Mucosa of descending colon (tissue), 3 donors: ENCODE data around the gene PLEKHA6. TPM values are rescaled to one million over a fixed set of nuclear protein-coding genes. Genes with fewer than 3 reads are reported as not detected.

ENCODE experiments used
- ATAC-seq: fragments of 200-7000 bp; cut with Tn5 transposase; one replicate; pipeline ENCODE4 v1.9.1; 2020; ENCODE audit warnings: mild to moderate bottlenecking, moderate library complexity
- DNase-seq, 3 donors: peaks; one replicate each; pipeline ENCODE4 v3.0.0-alpha.2; 2020
- H3K36me3 ChIP-seq: fragments of 200-600 bp; one replicate; pipeline ENCODE4 v1.8.0; 2021; ENCODE audit warnings: low read depth, mild to moderate bottlenecking
- H3K4me1 ChIP-seq: fragments of 200-600 bp; one replicate; pipeline ENCODE4 v1.8.0; 2021; ENCODE audit warnings: low read depth, mild to moderate bottlenecking
- H3K4me3 ChIP-seq: fragments of 200-600 bp; one replicate; pipeline ENCODE4 v1.8.0; 2021; ENCODE audit warnings: mild to moderate bottlenecking
- H3K9me3 ChIP-seq: fragments of 200-600 bp; one replicate; pipeline ENCODE4 v1.8.0; 2021; ENCODE audit warnings: mild to moderate bottlenecking
- intact Hi-C, 2 donors: fragments of 100-400 bp; cut with DNase I in 1 of 2; cut with micrococcal nuclease in 1 of 2; formaldehyde crosslinking; loops; one replicate each; pipeline versions ENCODE4 v1.11.0 to v1.11.1; 2022; cut with DNase I, micrococcal nuclease
- total RNA-seq, 3 donors: library from RNA; stranded (reverse); fragmentation: NEBNext Ultra II Directional in 2 of 3; extraction: Animal tissue kit (Norgen Biotek cat#: 25700) in 2 of 3; gene quantifications; one replicate each; pipeline versions ENCODE4 v1.2.1 to v1.2.4, GENCODE V29; 2021 to 2023
- TF ChIP-seq, protein P1 (sequence below): fragments of 200-600 bp; IDR thresholded peaks from one replicate; pipeline ENCODE4 v1.8.0; 2022; ENCODE audit warnings: antibody characterized with exemption, mild to moderate bottlenecking
- donor health status: DM: no; HTN: no; CAD: no; lungs with moderate emphysema.
- donor health status: DM: no; HTN: no; CAD: no.
- donor health status: DM: no; HTN: yes; CAD: no.

The PLEKHA6 gene
- total RNA-seq, 3 donors from 2014 or later, result 82.4 to 154 (median 115) TPM

DNA sequence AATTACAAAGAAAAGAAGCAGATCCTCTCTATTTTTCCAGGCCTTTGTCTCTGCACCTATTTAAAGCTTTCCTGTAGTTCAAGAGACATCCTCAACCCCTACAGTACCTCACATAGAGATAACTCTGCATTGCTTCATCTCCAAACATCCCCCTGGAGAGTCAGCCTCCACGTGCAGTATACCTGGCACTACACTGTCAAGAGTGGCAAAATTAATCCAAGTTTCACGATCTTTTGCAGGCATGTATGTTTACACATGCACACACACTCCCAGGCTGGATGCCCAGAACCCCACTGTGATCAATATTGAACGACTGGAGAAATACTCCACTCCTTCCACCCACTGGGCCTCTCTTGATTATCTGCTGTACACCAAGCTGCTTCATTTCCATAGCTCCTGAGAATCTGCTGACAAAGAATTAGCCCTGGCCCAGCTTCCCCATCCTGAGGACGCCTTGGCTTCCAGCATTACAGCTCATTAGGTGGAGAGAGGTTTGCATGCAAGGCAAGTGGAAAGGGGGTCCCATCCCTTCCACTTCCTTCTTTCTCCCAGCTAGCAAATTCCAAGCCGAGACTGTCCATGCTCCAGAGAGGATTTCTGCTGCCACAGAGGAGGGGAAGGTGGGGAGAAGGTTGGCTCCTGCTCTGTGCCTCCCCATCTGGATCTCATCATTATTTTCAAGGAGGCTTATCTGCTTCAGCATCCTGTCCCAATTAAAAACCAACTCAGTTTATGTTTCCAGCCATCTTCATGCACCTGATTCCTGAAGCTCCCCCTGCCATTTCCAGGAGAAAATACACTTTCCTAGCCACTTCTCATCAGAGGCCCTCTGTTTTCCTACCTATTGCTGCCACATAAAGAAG lies 79.4 kb downstream of the PLEKHA6 start:
- intact Hi-C loops, result no loop called here
- no peak for ATAC-seq
- no peak for DNase-seq
- no peak overlapping the region for H3K4me3 ChIP-seq
- H3K36me3 ChIP-seq, result no peaks in the 10 kb centered on the region
- no peaks in the 10 kb centered on the region for H3K9me3 ChIP-seq
- H3K4me1 ChIP-seq, result peaks cover 8% of the 10 kb centered on the region
- TF ChIP-seq, protein P1, sequence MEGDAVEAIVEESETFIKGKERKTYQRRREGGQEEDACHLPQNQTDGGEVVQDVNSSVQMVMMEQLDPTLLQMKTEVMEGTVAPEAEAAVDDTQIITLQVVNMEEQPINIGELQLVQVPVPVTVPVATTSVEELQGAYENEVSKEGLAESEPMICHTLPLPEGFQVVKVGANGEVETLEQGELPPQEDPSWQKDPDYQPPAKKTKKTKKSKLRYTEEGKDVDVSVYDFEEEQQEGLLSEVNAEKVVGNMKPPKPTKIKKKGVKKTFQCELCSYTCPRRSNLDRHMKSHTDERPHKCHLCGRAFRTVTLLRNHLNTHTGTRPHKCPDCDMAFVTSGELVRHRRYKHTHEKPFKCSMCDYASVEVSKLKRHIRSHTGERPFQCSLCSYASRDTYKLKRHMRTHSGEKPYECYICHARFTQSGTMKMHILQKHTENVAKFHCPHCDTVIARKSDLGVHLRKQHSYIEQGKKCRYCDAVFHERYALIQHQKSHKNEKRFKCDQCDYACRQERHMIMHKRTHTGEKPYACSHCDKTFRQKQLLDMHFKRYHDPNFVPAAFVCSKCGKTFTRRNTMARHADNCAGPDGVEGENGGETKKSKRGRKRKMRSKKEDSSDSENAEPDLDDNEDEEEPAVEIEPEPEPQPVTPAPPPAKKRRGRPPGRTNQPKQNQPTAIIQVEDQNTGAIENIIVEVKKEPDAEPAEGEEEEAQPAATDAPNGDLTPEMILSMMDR, result no peak

DNA sequence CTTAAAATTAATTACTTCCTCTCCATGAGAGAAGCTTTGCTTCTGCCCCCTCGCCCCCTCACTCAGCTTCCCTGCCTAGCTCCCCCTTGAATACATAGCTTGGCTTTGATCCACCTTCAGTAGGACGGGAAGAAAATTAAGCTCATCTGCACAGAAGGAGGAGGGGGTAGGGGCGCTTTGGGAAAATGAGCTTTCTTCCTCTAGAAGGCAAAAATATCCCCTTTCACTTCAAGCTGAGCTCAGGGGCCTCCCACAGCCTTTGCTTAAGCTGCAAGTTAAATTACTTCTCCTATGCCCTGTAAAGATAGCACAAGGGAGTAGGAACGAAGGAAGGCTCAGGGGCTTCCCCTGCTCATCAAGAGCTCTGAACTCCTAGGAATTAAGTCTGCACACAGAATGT lies 80.8 kb downstream of the PLEKHA6 start:
- DNase-seq (no peak), ATAC-seq (no peak)
- TF ChIP-seq, protein P1, result no peak
- Histone ChIP-seq H3K36me3 (peaks cover 3% of the 10 kb centered on the region), H3K4me1 (peaks cover 5% of the 10 kb centered on the region), H3K4me3 (no peak overlapping the region), H3K9me3 (no peaks in the 10 kb centered on the region)
- intact Hi-C loops, result no loop called here

DNA sequence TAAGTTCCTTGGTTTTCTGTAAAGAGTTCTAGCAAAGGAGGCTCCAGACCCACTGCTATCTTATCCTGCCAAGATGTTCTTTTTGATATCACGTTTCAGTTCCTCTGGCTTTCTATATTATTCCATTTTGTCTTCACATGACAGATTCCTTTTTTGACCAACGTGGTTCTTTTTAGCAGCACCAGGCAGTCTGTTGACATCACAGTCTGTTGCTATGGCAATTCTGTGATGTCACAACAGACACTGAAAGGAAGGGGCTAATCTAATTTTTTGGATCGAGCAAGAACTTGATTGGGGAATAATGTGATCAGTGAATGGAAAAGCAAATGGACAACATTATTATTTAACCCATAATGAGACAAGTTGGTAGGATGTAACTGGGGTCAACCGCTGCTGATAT lies 81.5 kb downstream of the PLEKHA6 start:
- no peak for ATAC-seq
- TF ChIP-seq, protein P1, result no peak
- intact Hi-C loops, result no loop called here
- no peaks in the 10 kb centered on the region for H3K9me3 ChIP-seq
- no peak for DNase-seq
- H3K4me3 ChIP-seq, result no peak overlapping the region
- H3K4me1 ChIP-seq, result peaks cover under 1% of the 10 kb centered on the region
- H3K36me3 ChIP-seq, result peaks cover 3% of the 10 kb centered on the region

DNA sequence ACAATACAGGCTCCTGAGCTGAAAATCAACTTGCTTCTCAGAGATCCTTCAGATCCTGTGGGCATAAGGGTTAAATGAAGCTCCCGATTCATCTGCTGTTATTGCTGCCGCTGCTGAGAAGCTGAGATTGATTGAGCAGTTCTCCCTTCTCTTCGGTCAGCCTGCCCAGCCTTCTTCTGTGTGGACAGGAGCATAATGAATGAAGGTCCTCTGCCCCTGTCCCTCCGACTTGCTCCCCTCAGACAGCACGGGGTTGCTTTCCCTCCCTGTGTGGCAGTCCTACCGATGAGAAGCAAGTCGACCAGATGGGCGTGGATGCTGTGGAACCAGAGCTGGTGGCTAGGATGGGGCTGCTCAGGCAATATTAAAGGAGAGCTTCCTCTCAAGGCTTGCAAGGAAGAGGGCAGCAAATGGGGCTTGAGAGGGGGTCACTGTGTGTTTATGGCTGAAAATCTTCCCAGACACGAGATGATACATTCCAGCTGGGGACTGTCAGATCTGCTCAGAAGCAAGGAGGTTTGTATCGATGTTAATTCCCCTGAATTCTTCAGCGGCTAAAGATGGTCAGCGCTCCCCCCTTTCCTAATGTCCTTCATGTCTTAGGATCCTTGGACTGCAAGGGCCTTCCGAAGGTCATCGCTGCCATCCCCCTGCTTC lies 82.0 kb downstream of the PLEKHA6 start:
- intact Hi-C loops, result no loop called here

DNA sequence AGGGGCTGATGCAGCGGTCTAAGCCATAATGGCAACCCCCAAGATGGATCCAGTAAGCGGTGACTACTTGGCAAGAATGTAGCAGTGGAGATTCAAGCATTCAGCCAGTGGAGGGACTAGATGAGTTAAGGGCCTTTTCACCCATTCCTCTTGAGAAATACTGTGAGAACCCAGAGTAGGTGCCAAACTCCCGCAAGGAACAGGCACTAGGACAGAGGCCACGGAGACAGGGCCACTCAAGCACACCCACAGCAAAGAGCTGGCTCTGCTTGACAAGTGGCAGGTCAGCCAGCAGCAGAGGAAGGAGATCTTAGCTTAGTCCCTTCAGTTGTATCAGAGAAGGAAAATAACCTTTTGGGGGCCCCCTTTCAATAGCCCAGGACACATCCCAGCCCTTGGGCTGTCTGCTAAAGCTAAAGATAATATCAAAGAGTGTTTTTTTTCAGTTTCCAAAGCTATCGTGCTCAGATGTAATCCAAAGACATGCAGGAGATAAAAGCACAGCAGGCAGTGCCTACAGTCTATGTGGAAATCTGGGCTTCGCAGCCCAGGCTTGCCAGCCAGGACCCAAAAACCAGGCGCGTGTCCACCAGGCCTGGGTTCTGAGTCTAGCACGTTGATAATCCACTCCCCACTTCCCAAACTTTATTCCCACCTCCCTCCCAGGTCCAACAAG lies 83.9 kb downstream of the PLEKHA6 start:
- ATAC-seq (no peak), DNase-seq (no peak)
- intact Hi-C loops, result no loop called here
- TF ChIP-seq, protein P1, result no peak
- Histone ChIP-seq H3K4me3 (no peak overlapping the region), H3K4me1 (no peaks in the 10 kb centered on the region), H3K9me3 (no peaks in the 10 kb centered on the region), H3K36me3 (peaks cover 3% of the 10 kb centered on the region)

More for the DNA sequence above, 82.0 kb downstream of the PLEKHA6 start:
- no peak for ATAC-seq
- H3K9me3 ChIP-seq, result no peaks in the 10 kb centered on the region
- DNase-seq, result no peak
- TF ChIP-seq, protein P1, result no peak
- H3K36me3 ChIP-seq, result peaks cover 3% of the 10 kb centered on the region
- H3K4me1 ChIP-seq, result no peaks in the 10 kb centered on the region
- H3K4me3 ChIP-seq, result no peak overlapping the region
